ENCODE results near the gene IMPG2.

Gene IMPG2

DNA sequence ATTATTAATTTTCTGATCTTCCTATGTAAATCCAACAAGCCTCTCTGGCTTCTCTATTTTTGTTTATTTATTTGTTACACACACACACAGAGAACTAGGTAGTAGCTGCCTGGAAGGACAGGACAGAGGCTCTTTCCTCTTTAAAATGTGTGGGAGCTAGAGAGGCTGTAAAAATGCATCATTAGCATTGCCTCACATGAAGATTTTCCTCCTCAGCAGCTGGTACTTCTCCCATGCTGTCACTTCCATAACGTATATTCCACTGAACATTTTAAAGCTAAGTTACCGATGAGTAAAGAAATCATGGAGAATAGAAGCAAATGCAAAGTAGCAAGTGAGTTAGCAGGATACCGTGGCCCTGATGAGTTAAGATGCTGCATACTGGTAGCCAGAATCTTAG is 63.9 kb downstream of the IMPG2 start (continued):
- TF ChIP-seq ZSCAN5A (tag by site-specific recombination; IDR thresholded peaks at IDR 0.05), result no peak
- no peak for TF ChIP-seq ZNF664 (tag by site-specific recombination; IDR thresholded peaks at IDR 0.05)
- TF ChIP-seq SALL2 (tag by site-specific recombination; IDR thresholded peaks at IDR 0.05; ENCODE audit: borderline replicate concordance), result no peak
- no peak for TF ChIP-seq ZNF398 (tag by site-specific recombination; IDR thresholded peaks at IDR 0.05)
- TF ChIP-seq SP7 (tag by site-specific recombination; IDR thresholded peaks at IDR 0.05), result no peak
- TF ChIP-seq, protein P1, sequence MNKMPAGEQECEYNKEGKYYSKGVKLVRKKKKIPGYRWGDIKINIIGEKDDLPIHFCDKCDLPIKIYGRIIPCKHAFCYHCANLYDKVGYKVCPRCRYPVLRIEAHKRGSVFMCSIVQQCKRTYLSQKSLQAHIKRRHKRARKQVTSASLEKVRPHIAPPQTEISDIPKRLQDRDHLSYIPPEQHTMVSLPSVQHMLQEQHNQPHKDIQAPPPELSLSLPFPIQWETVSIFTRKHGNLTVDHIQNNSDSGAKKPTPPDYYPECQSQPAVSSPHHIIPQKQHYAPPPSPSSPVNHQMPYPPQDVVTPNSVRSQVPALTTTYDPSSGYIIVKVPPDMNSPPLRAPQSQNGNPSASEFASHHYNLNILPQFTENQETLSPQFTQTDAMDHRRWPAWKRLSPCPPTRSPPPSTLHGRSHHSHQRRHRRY (tag by site-specific recombination; IDR thresholded peaks at IDR 0.05), result no peak
- TF ChIP-seq, protein P2, sequence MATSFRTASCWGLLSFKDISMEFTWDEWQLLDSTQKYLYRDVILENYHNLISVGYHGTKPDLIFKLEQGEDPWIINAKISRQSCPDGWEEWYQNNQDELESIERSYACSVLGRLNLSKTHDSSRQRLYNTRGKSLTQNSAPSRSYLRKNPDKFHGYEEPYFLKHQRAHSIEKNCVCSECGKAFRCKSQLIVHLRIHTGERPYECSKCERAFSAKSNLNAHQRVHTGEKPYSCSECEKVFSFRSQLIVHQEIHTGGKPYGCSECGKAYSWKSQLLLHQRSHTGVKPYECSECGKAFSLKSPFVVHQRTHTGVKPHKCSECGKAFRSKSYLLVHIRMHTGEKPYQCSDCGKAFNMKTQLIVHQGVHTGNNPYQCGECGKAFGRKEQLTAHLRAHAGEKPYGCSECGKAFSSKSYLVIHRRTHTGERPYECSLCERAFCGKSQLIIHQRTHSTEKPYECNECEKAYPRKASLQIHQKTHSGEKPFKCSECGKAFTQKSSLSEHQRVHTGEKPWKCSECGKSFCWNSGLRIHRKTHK (tag by site-specific recombination; IDR thresholded peaks at IDR 0.05), result no peak
- TF ChIP-seq ZNF510 (tag by site-specific recombination; IDR thresholded peaks at IDR 0.05; ENCODE audit: insufficient replicate concordance), result no peak
- TF ChIP-seq ZNF391 (tag by site-specific recombination; IDR thresholded peaks at IDR 0.05; ENCODE audit: borderline replicate concordance, low read depth), result no peak
- TF ChIP-seq OVOL3 (tag by site-specific recombination; IDR thresholded peaks at IDR 0.05), result no peak

DNA sequence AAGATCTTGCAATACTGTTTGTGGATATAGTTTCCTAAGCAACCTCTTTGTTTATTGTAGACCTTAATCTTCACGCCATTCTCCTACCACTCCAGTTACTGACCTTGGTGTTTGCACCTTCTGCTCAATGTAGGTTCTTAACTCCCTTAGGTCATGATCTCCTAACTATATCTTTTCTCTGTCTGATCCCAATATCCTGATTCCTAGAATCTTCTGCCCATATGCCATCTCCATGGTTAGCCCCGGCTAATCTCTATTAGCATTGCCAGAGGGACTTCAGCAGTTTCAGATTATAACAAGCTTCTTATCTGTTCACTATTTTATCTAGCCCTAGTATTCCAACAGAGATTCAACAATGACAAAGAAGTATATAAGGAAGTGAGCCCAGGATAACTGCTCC is 64.9 kb downstream of the IMPG2 start:
- H3K27ac ChIP-seq (ENCODE audit: extremely low read depth, low read depth, low read length), result no peak overlapping the region
- CTCF ChIA-PET, result no interaction called here
- POLR2A ChIA-PET, result no interaction called here
- no peaks in the 10 kb centered on the region for H3K36me3 ChIP-seq (ENCODE audit: control insufficient read depth in 2 of 2, insufficient read depth in 1 of 2, low read length in 2 of 2)
- H3K4me3 ChIP-seq (ENCODE audit: low read depth, low read length), result no peak overlapping the region
- no peaks in the 10 kb centered on the region for H3K9me3 ChIP-seq (ENCODE audit: control insufficient read depth, insufficient read depth, low read depth, low read length)
- no peaks in the 10 kb centered on the region for H3K4me1 ChIP-seq (ENCODE audit: control insufficient read depth, insufficient read depth, low read length)
- TF ChIP-seq ZXDB (tag by site-specific recombination; IDR thresholded peaks at IDR 0.05) (no peak), ZNF571 (tag by site-specific recombination; IDR thresholded peaks at IDR 0.05) (no peak), ZNF596 (tag by site-specific recombination; IDR thresholded peaks at IDR 0.05) (no peak), ZNF354C (tag by site-specific recombination; IDR thresholded peaks at IDR 0.05; ENCODE audit: borderline replicate concordance, low read depth) (no peak), ZNF362 (tag by site-specific recombination; IDR thresholded peaks at IDR 0.05) (no peak), ZNF677 (tag by site-specific recombination; IDR thresholded peaks at IDR 0.05) (no peak), KLF7 (tag by site-specific recombination; IDR thresholded peaks at IDR 0.05; ENCODE audit: borderline replicate concordance) (no peak), GLIS2 (tag by site-specific recombination; IDR thresholded peaks at IDR 0.05) (no peak), ZNF157 (tag by site-specific recombination; IDR thresholded peaks at IDR 0.05) (no peak), ZNF626 (tag by site-specific recombination; IDR thresholded peaks at IDR 0.05) (no peak), IKZF3 (tag by site-specific recombination; IDR thresholded peaks at IDR 0.05) (no peak), SP2 (tag by site-specific recombination; IDR thresholded peaks at IDR 0.05) (no peak), BCL11B (tag by site-specific recombination; IDR thresholded peaks at IDR 0.05; ENCODE audit: low read depth) (no peak), PRDM1 (tag by site-specific recombination; IDR thresholded peaks at IDR 0.05) (no peak)
- TF ChIP-seq, protein P3, sequence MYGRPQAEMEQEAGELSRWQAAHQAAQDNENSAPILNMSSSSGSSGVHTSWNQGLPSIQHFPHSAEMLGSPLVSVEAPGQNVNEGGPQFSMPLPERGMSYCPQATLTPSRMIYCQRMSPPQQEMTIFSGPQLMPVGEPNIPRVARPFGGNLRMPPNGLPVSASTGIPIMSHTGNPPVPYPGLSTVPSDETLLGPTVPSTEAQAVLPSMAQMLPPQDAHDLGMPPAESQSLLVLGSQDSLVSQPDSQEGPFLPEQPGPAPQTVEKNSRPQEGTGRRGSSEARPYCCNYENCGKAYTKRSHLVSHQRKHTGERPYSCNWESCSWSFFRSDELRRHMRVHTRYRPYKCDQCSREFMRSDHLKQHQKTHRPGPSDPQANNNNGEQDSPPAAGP (tag by site-specific recombination; IDR thresholded peaks at IDR 0.05), result no peak
- TF ChIP-seq, protein P4, sequence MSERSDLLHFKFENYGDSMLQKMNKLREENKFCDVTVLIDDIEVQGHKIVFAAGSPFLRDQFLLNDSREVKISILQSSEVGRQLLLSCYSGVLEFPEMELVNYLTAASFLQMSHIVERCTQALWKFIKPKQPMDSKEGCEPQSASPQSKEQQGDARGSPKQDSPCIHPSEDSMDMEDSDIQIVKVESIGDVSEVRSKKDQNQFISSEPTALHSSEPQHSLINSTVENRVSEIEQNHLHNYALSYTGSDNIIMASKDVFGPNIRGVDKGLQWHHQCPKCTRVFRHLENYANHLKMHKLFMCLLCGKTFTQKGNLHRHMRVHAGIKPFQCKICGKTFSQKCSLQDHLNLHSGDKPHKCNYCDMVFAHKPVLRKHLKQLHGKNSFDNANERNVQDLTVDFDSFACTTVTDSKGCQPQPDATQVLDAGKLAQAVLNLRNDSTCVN (tag by site-specific recombination; optimal IDR thresholded peaks at IDR 0.05), result no peak

All from HEK293 (cell line).